Right atrium auricular region (tissue), 2 donors: ENCODE measurements around the gene DEFB132. TPM values are rescaled to one million over a fixed set of nuclear protein-coding genes. Genes with fewer than 3 reads are reported as not detected.
A peak's percentile ranks its signal among the peaks of the same experiment; 100 is the strongest.

Experiments
- DNase-seq: peaks from one replicate; pipeline ENCODE4 v3.0.0-alpha.2; 2019; ENCODE audit warnings: low spot score
- H3K27ac ChIP-seq, 2 donors: fragments of 200-600 bp; sonication (generic); 1 replicate in 1 of 2; 2 replicates in 1 of 2; pipeline ENCODE4 v1.5.1; 2016 to 2019
- H3K27me3 ChIP-seq, 2 donors: fragments of 200-600 bp; sonication (generic); one replicate each; pipeline versions ENCODE4 v1.5.1 to v1.6.0; 2017 to 2019
- H3K36me3 ChIP-seq: fragments of 200-600 bp; sonication (generic); one replicate; pipeline ENCODE4 v1.5.1; 2016
- H3K4me1 ChIP-seq, 2 donors: fragments of 200-600 bp; sonication (generic); one replicate each; pipeline versions ENCODE4 v1.5.1 to v1.6.0; 2017 to 2019
- H3K4me3 ChIP-seq, 2 donors: fragments of 200-600 bp; sonication (generic); 1 replicate in 1 of 2; 2 replicates in 1 of 2; pipeline ENCODE4 v1.5.1; 2017 to 2019; ENCODE audit warnings: mild to moderate bottlenecking in 1 of 2, moderate library complexity in 1 of 2
- H3K9me3 ChIP-seq, 2 donors: fragments of 200-600 bp; sonication (generic); one replicate each; pipeline ENCODE4 v1.5.1; 2019
- total RNA-seq, 2 donors: library from RNA; depleted of rRNA; stranded (reverse); fragments of >200 nt; gene quantifications; one replicate each; pipeline ENCODE4 v1.1.0, GENCODE V29; 2016
- TF ChIP-seq, protein P1 (sequence below), 2 donors: fragments of 200-600 bp; sonication (generic); IDR thresholded peaks; one replicate each; pipeline ENCODE4 v1.5.1; 2019; ENCODE audit warnings: antibody characterized with exemption in 2 of 2

Gene DEFB132
- total RNA-seq, 2 donors from 2014 or later = not detected

DNA sequence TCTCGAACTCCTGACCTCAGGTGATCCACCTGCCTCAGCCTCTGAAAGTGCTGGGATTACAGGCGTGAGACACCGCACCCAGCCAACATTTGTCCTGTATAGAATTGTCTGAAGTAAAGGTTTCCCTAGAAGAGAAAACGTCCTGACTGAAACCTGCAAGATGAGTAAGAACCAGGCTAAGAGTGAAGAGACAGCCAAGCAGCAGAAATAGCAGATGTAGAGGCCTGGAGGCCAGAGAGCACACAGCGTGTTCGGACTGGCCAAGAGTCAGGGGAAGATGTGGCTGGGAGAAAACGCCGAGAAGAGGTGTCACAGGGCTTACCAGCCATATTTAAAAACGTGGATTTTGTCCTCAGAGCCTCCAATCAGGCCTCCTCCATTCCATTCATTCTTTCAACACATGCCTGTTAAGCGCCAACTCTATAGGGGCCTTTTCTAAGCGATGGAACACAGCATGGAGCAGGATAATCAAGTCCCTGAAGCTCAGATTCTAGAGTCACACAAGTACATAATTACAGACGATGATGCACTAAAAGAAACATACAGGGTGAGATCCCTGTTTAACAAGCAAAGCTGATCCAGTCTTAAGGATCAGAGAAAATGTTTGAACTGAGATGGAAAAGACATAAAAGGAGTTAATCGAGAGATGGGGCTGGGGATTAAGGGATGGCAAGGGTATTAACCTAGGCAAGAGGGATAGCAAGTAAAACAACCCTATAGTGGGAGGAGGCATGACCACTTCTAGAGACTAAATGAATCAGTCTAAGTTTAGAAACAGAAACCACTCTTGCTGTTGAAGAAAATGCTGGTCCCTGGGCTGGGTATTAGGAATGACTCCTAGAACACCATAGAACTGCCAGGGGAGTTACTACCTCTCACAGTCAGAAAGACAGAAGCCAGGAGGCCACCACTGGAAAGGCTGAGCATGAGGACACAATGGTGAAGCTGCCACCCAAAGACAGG lies 44.6 kb downstream of the DEFB132 start:
- Histone ChIP-seq H3K27me3 (no peaks in the 10 kb centered on the region), H3K9me3 (no peaks in the 10 kb centered on the region), H3K36me3 (no peaks in the 10 kb centered on the region), H3K27ac (no peak overlapping the region), H3K4me3 (no peak overlapping the region), H3K4me1 (peaks cover 0 to 31% of the 10 kb centered on the region in 2 donors)
- TF ChIP-seq, protein P1, sequence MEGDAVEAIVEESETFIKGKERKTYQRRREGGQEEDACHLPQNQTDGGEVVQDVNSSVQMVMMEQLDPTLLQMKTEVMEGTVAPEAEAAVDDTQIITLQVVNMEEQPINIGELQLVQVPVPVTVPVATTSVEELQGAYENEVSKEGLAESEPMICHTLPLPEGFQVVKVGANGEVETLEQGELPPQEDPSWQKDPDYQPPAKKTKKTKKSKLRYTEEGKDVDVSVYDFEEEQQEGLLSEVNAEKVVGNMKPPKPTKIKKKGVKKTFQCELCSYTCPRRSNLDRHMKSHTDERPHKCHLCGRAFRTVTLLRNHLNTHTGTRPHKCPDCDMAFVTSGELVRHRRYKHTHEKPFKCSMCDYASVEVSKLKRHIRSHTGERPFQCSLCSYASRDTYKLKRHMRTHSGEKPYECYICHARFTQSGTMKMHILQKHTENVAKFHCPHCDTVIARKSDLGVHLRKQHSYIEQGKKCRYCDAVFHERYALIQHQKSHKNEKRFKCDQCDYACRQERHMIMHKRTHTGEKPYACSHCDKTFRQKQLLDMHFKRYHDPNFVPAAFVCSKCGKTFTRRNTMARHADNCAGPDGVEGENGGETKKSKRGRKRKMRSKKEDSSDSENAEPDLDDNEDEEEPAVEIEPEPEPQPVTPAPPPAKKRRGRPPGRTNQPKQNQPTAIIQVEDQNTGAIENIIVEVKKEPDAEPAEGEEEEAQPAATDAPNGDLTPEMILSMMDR (IDR thresholded peaks at IDR 0.05) = no peak
- no peak for DNase-seq

DNA sequence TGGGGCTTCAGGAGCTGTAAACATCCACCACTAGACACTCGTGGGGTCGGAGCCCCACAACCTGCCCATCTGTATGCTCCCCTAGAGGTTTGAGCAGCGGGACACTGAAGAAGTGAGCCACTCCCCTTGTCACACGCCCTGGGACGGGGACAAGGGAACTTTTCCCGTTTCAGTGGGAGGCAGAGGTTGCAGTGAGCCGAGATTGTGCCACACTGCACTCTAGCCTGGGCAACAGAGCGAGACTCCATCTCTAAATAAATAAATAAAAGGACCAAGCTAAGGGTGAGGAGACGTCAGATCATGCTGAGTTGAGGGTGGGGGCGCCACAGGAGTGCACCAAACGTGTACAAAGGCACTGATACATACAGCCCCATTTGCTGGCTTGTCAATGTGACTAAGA lies 48.2 kb downstream of the DEFB132 start:
- Histone ChIP-seq H3K4me1 (peaks cover 0 to 24% of the 10 kb centered on the region in 2 donors), H3K36me3 (no peaks in the 10 kb centered on the region), H3K27ac (no peak overlapping the region), H3K27me3 (no peaks in the 10 kb centered on the region), H3K9me3 (no peaks in the 10 kb centered on the region), H3K4me3 (no peak overlapping the region)
- no peak for DNase-seq
- TF ChIP-seq, protein P1 (IDR thresholded peaks at IDR 0.05) = no peak

DNA sequence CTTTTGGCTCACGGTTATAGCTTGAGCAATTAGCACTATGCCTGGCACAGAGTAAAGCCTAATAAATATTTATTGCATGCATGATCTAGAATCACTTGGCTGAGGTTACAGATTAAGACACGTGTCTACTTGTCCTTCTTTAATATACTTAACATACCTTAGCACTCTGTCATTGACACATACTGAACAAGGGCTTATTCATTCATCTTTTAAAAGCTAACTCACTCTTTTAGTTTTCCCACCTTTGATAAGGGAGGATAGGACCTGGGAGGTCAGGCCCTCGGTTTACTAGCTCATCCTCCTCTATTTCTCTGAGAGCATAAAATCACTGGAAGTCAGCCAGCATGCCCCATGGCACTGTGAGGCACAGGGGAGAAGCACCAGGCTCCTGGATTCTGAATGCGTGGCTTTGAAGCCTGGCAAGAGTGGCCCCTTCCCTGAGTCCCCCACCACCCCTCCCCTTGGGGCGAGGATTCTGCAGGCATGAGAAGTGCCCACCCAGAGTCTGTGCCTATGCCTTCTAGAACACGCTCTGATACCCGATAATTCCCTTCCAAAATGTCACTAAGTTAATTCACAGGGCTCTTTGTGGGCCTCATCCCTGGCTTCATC lies 51.0 kb downstream of the DEFB132 start:
- H3K27me3 ChIP-seq = no peaks in the 10 kb centered on the region
- no peak overlapping the region for H3K4me3 ChIP-seq
- no peak for DNase-seq
- H3K36me3 ChIP-seq = no peaks in the 10 kb centered on the region
- H3K27ac ChIP-seq = peak overlapping the region in 1 of 2 donors; percentile 92
- no peaks in the 10 kb centered on the region for H3K9me3 ChIP-seq
- peaks cover 0 to 16% of the 10 kb centered on the region in 2 donors for H3K4me1 ChIP-seq
- TF ChIP-seq, protein P1 (IDR thresholded peaks at IDR 0.05) = no peak

DNA sequence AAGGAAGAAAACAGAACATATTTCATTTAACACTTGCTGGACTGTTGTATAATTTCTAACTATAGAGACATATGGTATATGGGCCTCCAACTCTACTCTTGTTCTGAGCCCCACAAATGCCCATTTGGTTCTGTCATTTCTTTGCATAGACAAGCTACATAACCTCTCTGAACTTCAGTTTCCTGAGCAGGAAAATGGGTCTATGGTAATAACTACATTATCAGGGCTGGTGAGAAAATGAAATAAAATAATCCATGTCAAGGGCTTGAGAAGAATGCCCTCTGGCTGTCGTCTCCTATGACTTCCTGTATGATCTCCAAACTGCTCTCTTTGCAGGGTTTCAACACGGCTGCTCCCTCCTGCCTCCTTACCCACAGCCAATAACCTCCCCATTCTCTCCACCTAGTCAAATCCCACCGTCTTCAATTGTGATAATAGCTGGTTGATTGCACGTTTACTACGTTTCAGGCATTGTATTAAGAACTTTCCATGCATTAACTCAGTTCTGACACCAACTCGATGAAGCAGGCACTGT lies 51.8 kb downstream of the DEFB132 start:
- Histone ChIP-seq H3K4me3 (peak overlapping the region; percentile 52 to 57), H3K9me3 (no peaks in the 10 kb centered on the region), H3K4me1 (peaks cover 0 to 16% of the 10 kb centered on the region in 2 donors), H3K27me3 (no peaks in the 10 kb centered on the region), H3K36me3 (no peaks in the 10 kb centered on the region), H3K27ac (peak overlapping the region; percentile 78 to 92)
- TF ChIP-seq, protein P1 (IDR thresholded peaks at IDR 0.05) = peak in 1 of 2 donors; percentile 25
- no peak for DNase-seq

DNA sequence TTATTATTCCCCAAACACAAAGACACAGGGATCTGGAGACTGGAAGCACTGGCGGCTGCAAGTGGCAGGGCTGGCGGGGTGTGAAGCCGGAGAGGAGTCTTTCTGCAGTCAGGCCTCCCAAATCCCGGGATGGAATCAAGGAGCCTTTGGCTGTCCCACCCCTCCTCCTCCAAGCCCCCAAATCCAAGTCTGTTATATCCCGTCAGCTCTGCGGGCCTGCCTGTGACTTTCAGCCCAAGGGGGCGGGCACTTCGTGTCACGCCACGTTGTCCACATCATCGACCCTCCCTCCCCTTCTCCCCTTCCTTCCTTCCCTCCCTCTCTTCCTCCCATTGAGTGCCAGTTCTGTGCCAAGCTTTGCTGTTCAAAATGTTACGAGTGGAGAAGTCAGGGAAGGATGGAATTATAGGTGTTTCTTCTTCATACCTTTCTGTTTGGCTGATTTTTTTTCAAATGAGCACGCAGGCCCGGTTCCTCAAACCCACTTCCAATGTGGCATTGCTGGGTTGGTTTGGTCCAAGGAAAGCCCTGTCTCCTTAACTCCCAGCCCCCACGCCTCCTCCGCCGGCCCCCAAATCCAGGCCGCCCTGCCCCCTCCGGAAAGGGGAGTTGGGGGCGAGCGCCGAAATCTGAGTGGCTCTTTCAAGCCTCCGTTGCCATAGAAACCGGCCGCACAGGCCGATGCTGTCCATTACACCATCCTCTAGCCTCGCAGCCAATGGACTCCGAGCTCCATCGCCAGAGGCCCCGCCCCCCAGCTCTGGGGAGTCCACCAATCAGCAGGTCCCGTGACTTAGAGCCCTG lies 52.5 kb downstream of the DEFB132 start:
- no peaks in the 10 kb centered on the region for H3K9me3 ChIP-seq
- TF ChIP-seq, protein P1 (IDR thresholded peaks at IDR 0.05) = no peak
- no peaks in the 10 kb centered on the region for H3K36me3 ChIP-seq
- H3K4me3 ChIP-seq = peak overlapping the region; percentile 52 to 57
- DNase-seq = peak; percentile 99
- H3K27ac ChIP-seq = peak overlapping the region; percentile 78 to 92
- H3K4me1 ChIP-seq = peaks cover 0 to 16% of the 10 kb centered on the region in 2 donors
- H3K27me3 ChIP-seq = no peaks in the 10 kb centered on the region
